Measurements from ENCODE around the gene ARHGEF12.

- TF ChIP-seq CTCF (optimal IDR thresholded peaks at IDR 0.05 in 1 of 3, IDR thresholded peaks at IDR 0.05 in 1 of 3, conservative IDR thresholded peaks at IDR 0.05 in 1 of 3; ENCODE audit: extremely low read depth in 1 of 3, insufficient read depth in 2 of 3, low read length in 3 of 3) (peak; percentile 97 to 99 (median 98)), EZH2 (IDR thresholded peaks at IDR 0.05; ENCODE audit: low read length) (no peak)
Measured at GRCh38 chr11:120303004-120303637, 33.1 kb upstream of the ARHGEF12 start.
